ENCODE measurements around the gene SLC49A3. TPM values are rescaled to one million over a fixed set of nuclear protein-coding genes. Genes with fewer than 3 reads are reported as not detected.

SLC49A3 gene
- total RNA-seq, 1 experiment from 2014 or later = not detected

GRCh38 chr4:661881-662761 lies 26.8 kb downstream of the SLC49A3 start:
- BruUV-seq (replicated peaks) = no TSS peak
- CTCF ChIA-PET = no interaction called here
- ATAC-seq = no peak
- Histone ChIP-seq H2AFZ (ENCODE audit: low read length) (no peak overlapping the region), H4K20me1 (ENCODE audit: low read length) (no peaks in the 10 kb centered on the region), H3K9me2 (replicated peaks; ENCODE audit: low read length) (no peaks in the 10 kb centered on the region), H3K36me3 (ENCODE audit: low read depth, low read length) (no peaks in the 10 kb centered on the region), H3K79me2 (ENCODE audit: low read length) (no peaks in the 10 kb centered on the region), H3K4me3 (ENCODE audit: low read length) (no peak overlapping the region), H3K4me1 (ENCODE audit: insufficient read depth, low read length) (no peaks in the 10 kb centered on the region), H3F3A (ENCODE audit: low read length, unreplicated experiment) (no peaks in the 10 kb centered on the region), H3K27ac (ENCODE audit: low read length) (no peak overlapping the region), H3K9ac (ENCODE audit: low read length) (no peak overlapping the region), H3K4me2 (ENCODE audit: low read length) (no peak overlapping the region), H3K27me3 (ENCODE audit: low read length) (no peaks in the 10 kb centered on the region), H3K9me3 (ENCODE audit: low read length) (no peaks in the 10 kb centered on the region)
- TF ChIP-seq EZH2 (IDR thresholded peaks at IDR 0.05; ENCODE audit: low read length, unreplicated experiment) (no peak), EZH2phosphoT487 (IDR thresholded peaks at IDR 0.05; ENCODE audit: borderline replicate concordance, low read length) (no peak)
- TF ChIP-seq, protein P1, sequence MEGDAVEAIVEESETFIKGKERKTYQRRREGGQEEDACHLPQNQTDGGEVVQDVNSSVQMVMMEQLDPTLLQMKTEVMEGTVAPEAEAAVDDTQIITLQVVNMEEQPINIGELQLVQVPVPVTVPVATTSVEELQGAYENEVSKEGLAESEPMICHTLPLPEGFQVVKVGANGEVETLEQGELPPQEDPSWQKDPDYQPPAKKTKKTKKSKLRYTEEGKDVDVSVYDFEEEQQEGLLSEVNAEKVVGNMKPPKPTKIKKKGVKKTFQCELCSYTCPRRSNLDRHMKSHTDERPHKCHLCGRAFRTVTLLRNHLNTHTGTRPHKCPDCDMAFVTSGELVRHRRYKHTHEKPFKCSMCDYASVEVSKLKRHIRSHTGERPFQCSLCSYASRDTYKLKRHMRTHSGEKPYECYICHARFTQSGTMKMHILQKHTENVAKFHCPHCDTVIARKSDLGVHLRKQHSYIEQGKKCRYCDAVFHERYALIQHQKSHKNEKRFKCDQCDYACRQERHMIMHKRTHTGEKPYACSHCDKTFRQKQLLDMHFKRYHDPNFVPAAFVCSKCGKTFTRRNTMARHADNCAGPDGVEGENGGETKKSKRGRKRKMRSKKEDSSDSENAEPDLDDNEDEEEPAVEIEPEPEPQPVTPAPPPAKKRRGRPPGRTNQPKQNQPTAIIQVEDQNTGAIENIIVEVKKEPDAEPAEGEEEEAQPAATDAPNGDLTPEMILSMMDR (conservative IDR thresholded peaks at IDR 0.05; ENCODE audit: low read depth, low read length) = no peak
- DNase-seq = no peak
- intact Hi-C loops (cut with micrococcal nuclease) = no loop called here
- POLR2A ChIA-PET (ENCODE audit: unreplicated experiment) = no interaction called here

GRCh38 chr4:661231-661630 lies 27.7 kb downstream of the SLC49A3 start:
- intact Hi-C loops (cut with micrococcal nuclease) = no loop called here
- H3K4me1 ChIP-seq (ENCODE audit: insufficient read depth, low read length) = no peaks in the 10 kb centered on the region
- H3K36me3 ChIP-seq (ENCODE audit: low read depth, low read length) = no peaks in the 10 kb centered on the region
- H3K79me2 ChIP-seq (ENCODE audit: low read length) = no peaks in the 10 kb centered on the region
- H3K4me2 ChIP-seq (ENCODE audit: low read length) = no peak overlapping the region
- no peak overlapping the region for H3K27ac ChIP-seq (ENCODE audit: low read length)
- no peak for ATAC-seq
- no peaks in the 10 kb centered on the region for H3K27me3 ChIP-seq (ENCODE audit: low read length)
- TF ChIP-seq, protein P1 (conservative IDR thresholded peaks at IDR 0.05; ENCODE audit: low read depth, low read length) = no peak
- TF ChIP-seq EZH2phosphoT487 (IDR thresholded peaks at IDR 0.05; ENCODE audit: borderline replicate concordance, low read length) (no peak), EZH2 (IDR thresholded peaks at IDR 0.05; ENCODE audit: low read length, unreplicated experiment) (no peak)
- H3K9ac ChIP-seq (ENCODE audit: low read length) = no peak overlapping the region
- no peaks in the 10 kb centered on the region for H4K20me1 ChIP-seq (ENCODE audit: low read length)
- ChIA-PET POLR2A (ENCODE audit: unreplicated experiment) (no interaction called here), CTCF (no interaction called here)
- no peaks in the 10 kb centered on the region for H3K9me3 ChIP-seq (ENCODE audit: low read length)
- no peaks in the 10 kb centered on the region for H3K9me2 ChIP-seq (replicated peaks; ENCODE audit: low read length)
- no peaks in the 10 kb centered on the region for H3F3A ChIP-seq (ENCODE audit: low read length, unreplicated experiment)
- H2AFZ ChIP-seq (ENCODE audit: low read length) = no peak overlapping the region
- no peak overlapping the region for H3K4me3 ChIP-seq (ENCODE audit: low read length)
- BruUV-seq (replicated peaks) = no TSS peak
- no peak for DNase-seq

- H3K4me2 ChIP-seq (ENCODE audit: low read length) = no peak overlapping the region
- no peaks in the 10 kb centered on the region for H3K9me2 ChIP-seq (replicated peaks; ENCODE audit: low read length)
- no peaks in the 10 kb centered on the region for H3K79me2 ChIP-seq (ENCODE audit: low read length)
- TF ChIP-seq EZH2phosphoT487 (IDR thresholded peaks at IDR 0.05; ENCODE audit: borderline replicate concordance, low read length) = no peak
- TF ChIP-seq, protein P1 (conservative IDR thresholded peaks at IDR 0.05; ENCODE audit: low read depth, low read length) = no peak
- TF ChIP-seq EZH2 (IDR thresholded peaks at IDR 0.05; ENCODE audit: low read length, unreplicated experiment) = no peak
- no peak overlapping the region for H2AFZ ChIP-seq (ENCODE audit: low read length)
- no TSS peak for BruUV-seq (replicated peaks)
- H3K4me3 ChIP-seq (ENCODE audit: low read length) = no peak overlapping the region
- H3K36me3 ChIP-seq (ENCODE audit: low read depth, low read length) = no peaks in the 10 kb centered on the region
- CTCF ChIA-PET = no interaction called here
- ATAC-seq = no peak
- H3K9me3 ChIP-seq (ENCODE audit: low read length) = no peaks in the 10 kb centered on the region
- H3K9ac ChIP-seq (ENCODE audit: low read length) = no peak overlapping the region
- H3F3A ChIP-seq (ENCODE audit: low read length, unreplicated experiment) = no peaks in the 10 kb centered on the region
- H3K4me1 ChIP-seq (ENCODE audit: insufficient read depth, low read length) = no peaks in the 10 kb centered on the region
- DNase-seq = no peak
- H4K20me1 ChIP-seq (ENCODE audit: low read length) = no peaks in the 10 kb centered on the region
- H3K27ac ChIP-seq (ENCODE audit: low read length) = no peak overlapping the region
- intact Hi-C loops (cut with micrococcal nuclease) = no loop called here
- no peaks in the 10 kb centered on the region for H3K27me3 ChIP-seq (ENCODE audit: low read length)
- POLR2A ChIA-PET (ENCODE audit: unreplicated experiment) = no interaction called here
Measured at GRCh38 chr4:660401-660800, 28.6 kb downstream of the SLC49A3 start.
